T-helper 9 cell (primary cell): ENCODE data around the gene EPRS1.
"Not testable (repeated sequence)": the region's sequence is repeated elsewhere in the genome, so short reads cannot be mapped to it uniquely, and the experiment has no call there.

Source experiments
- DNase-seq: peaks from one replicate; pipeline ENCODE4 v3.0.0-alpha.2; 2020

EPRS1 gene

GRCh38 chr1:220037810-220038209, 8.5 kb downstream of the EPRS1 start:
- not testable (repeated sequence) for DNase-seq

- no peak for DNase-seq
Observed at GRCh38 chr1:220032911-220033310, 13.4 kb downstream of the EPRS1 start.

GRCh38 chr1:220031287-220031686, 15.0 kb downstream of the EPRS1 start:
- DNase-seq, result no peak

- DNase-seq, result no peak
Observed at GRCh38 chr1:220028346-220028895, 17.9 kb downstream of the EPRS1 start.

GRCh38 chr1:220019071-220019470, 27.2 kb downstream of the EPRS1 start:
- DNase-seq, result no peak

- DNase-seq, result no peak
Observed at GRCh38 chr1:220013497-220013896, 32.8 kb downstream of the EPRS1 start.

- DNase-seq, result no peak
Observed at GRCh38 chr1:220012259-220012658, 34.0 kb downstream of the EPRS1 start.

- DNase-seq, result no peak
Observed at GRCh38 chr1:220011620-220012019, 34.7 kb downstream of the EPRS1 start.

GRCh38 chr1:220007438-220007837, 38.9 kb downstream of the EPRS1 start:
- no peak for DNase-seq

GRCh38 chr1:220005489-220005888, 40.8 kb downstream of the EPRS1 start:
- DNase-seq, result no peak

- DNase-seq, result no peak
Observed at GRCh38 chr1:220003610-220004299, 42.5 kb downstream of the EPRS1 start.

GRCh38 chr1:220003015-220003414, 43.3 kb downstream of the EPRS1 start:
- DNase-seq, result no peak

- no peak for DNase-seq
Observed at GRCh38 chr1:220001095-220001501, 45.2 kb downstream of the EPRS1 start.

- DNase-seq, result no peak
Observed at GRCh38 chr1:219999821-220000220, 46.5 kb downstream of the EPRS1 start.
